ENCODE results near the gene RGS7.

Gene RGS7

DNA sequence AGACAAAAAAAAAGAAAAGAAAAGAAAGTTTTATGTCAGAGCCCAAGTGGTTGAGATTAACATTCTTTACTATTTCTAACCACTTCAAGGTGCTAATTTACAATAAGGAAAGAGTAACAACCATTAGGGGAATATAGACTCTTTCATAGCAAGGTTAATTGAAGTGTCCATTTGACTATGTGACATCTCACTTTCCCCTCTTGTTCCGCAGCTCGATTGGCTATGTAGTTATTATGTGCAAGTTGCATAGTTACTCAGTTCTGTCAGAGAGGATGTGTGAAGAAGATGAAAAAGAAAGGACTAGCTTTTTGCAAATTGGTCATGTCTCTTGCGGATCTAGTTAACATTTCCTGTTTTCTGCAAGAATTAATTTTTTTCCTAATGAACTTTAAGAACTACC, 273.7 kb downstream of the RGS7 start:
- no peak overlapping the region for H3K4me3 ChIP-seq (ENCODE audit: low read length, poor library complexity, severe bottlenecking)
- no peaks in the 10 kb centered on the region for H3K9me2 ChIP-seq (replicated peaks; ENCODE audit: low read depth, low read length)
- no peaks in the 10 kb centered on the region for H3K36me3 ChIP-seq (ENCODE audit: insufficient read depth, low read length)
- no peak for TF ChIP-seq EZH2phosphoT487 (IDR thresholded peaks at IDR 0.05; ENCODE audit: borderline replicate concordance)
- TF ChIP-seq, protein P1, sequence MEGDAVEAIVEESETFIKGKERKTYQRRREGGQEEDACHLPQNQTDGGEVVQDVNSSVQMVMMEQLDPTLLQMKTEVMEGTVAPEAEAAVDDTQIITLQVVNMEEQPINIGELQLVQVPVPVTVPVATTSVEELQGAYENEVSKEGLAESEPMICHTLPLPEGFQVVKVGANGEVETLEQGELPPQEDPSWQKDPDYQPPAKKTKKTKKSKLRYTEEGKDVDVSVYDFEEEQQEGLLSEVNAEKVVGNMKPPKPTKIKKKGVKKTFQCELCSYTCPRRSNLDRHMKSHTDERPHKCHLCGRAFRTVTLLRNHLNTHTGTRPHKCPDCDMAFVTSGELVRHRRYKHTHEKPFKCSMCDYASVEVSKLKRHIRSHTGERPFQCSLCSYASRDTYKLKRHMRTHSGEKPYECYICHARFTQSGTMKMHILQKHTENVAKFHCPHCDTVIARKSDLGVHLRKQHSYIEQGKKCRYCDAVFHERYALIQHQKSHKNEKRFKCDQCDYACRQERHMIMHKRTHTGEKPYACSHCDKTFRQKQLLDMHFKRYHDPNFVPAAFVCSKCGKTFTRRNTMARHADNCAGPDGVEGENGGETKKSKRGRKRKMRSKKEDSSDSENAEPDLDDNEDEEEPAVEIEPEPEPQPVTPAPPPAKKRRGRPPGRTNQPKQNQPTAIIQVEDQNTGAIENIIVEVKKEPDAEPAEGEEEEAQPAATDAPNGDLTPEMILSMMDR (conservative IDR thresholded peaks at IDR 0.05; ENCODE audit: low read length), result no peak
- no peaks in the 10 kb centered on the region for H3K4me1 ChIP-seq (ENCODE audit: insufficient read depth, low read length, poor library complexity, severe bottlenecking)
- no peak overlapping the region for H2AFZ ChIP-seq (ENCODE audit: low read length)
- H3K9me3 ChIP-seq (ENCODE audit: insufficient read depth, low read depth, low read length), result peaks cover 8% of the 10 kb centered on the region; the same call in 1 of the 2 replicates
- H3K9ac ChIP-seq (ENCODE audit: low read depth, low read length, poor library complexity, severe bottlenecking), result no peak overlapping the region
- H3K27me3 ChIP-seq (ENCODE audit: insufficient read depth, low read length, poor library complexity, severe bottlenecking), result no peaks in the 10 kb centered on the region
- H3K79me2 ChIP-seq (ENCODE audit: insufficient read depth, low read length), result no peaks in the 10 kb centered on the region
- no peak overlapping the region for H3K4me2 ChIP-seq (ENCODE audit: low read depth, low read length, poor library complexity, severe bottlenecking)
- H4K20me1 ChIP-seq (ENCODE audit: insufficient read depth, low read length, poor library complexity, severe bottlenecking), result no peaks in the 10 kb centered on the region
- no peaks in the 10 kb centered on the region for H3F3A ChIP-seq (ENCODE audit: low read depth)

DNA sequence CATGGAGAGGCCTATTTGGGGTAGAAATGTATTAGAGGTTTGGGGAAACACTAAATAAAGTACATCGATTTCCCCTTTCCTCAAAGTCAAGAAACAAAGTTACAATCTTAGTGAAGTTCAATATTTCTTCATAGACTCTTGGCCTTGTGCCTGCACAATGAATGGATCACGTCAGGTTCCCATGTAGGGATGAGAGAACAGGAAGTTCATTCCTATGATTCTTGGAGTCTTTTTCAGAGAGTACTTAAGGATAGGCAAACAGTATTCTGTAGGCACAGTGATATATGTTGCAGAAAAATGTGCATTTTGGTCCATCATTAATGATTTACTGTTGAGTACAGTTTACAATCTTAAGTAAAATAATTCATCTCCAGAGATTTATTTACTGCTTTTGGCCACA, 275.5 kb downstream of the RGS7 start:
- H3K4me3 ChIP-seq (ENCODE audit: low read length, poor library complexity, severe bottlenecking), result no peak overlapping the region
- no peak overlapping the region for H3K9ac ChIP-seq (ENCODE audit: low read depth, low read length, poor library complexity, severe bottlenecking)
- H3K9me2 ChIP-seq (replicated peaks; ENCODE audit: low read depth, low read length), result no peaks in the 10 kb centered on the region
- no peak overlapping the region for H2AFZ ChIP-seq (ENCODE audit: low read length)
- H4K20me1 ChIP-seq (ENCODE audit: insufficient read depth, low read length, poor library complexity, severe bottlenecking), result no peaks in the 10 kb centered on the region
- H3K4me1 ChIP-seq (ENCODE audit: insufficient read depth, low read length, poor library complexity, severe bottlenecking), result no peaks in the 10 kb centered on the region
- TF ChIP-seq EZH2phosphoT487 (IDR thresholded peaks at IDR 0.05; ENCODE audit: borderline replicate concordance), result no peak
- TF ChIP-seq, protein P1 (conservative IDR thresholded peaks at IDR 0.05; ENCODE audit: low read length), result no peak
- no peaks in the 10 kb centered on the region for H3K36me3 ChIP-seq (ENCODE audit: insufficient read depth, low read length)
- H3F3A ChIP-seq (ENCODE audit: low read depth), result no peaks in the 10 kb centered on the region
- H3K27me3 ChIP-seq (ENCODE audit: insufficient read depth, low read length, poor library complexity, severe bottlenecking), result no peaks in the 10 kb centered on the region
- H3K9me3 ChIP-seq (ENCODE audit: insufficient read depth, low read depth, low read length), result 0 out of 2 replicates have a peak, but pooled peaks cover 1% of the 10 kb centered on the region
- no peak overlapping the region for H3K4me2 ChIP-seq (ENCODE audit: low read depth, low read length, poor library complexity, severe bottlenecking)
- H3K79me2 ChIP-seq (ENCODE audit: insufficient read depth, low read length), result no peaks in the 10 kb centered on the region

DNA sequence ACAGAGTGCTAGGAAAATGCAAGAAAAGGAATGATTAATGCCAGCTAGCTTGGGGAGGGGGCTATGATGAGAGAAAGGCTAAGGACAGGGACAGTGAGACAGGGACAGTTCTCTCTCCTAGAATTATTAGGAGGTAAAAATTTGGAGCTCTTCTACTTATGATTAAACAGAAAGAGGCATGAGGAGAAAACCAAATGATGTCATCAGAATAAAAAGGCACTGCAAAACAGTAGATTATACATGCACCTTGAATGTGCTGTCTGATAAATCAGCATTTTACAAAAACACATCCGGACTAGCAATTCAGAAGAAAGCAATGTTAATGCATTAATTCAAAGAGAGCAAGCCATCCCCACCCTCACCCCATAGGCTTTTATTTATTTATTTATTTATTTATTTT, 277.5 kb downstream of the RGS7 start:
- no peaks in the 10 kb centered on the region for H4K20me1 ChIP-seq (ENCODE audit: insufficient read depth, low read length, poor library complexity, severe bottlenecking)
- no peaks in the 10 kb centered on the region for H3F3A ChIP-seq (ENCODE audit: low read depth)
- no peaks in the 10 kb centered on the region for H3K36me3 ChIP-seq (ENCODE audit: insufficient read depth, low read length)
- H3K9ac ChIP-seq (ENCODE audit: low read depth, low read length, poor library complexity, severe bottlenecking), result no peak overlapping the region
- TF ChIP-seq, protein P1 (conservative IDR thresholded peaks at IDR 0.05; ENCODE audit: low read length), result no peak
- no peak for TF ChIP-seq EZH2phosphoT487 (IDR thresholded peaks at IDR 0.05; ENCODE audit: borderline replicate concordance)
- H3K27me3 ChIP-seq (ENCODE audit: insufficient read depth, low read length, poor library complexity, severe bottlenecking), result no peaks in the 10 kb centered on the region
- no peak overlapping the region for H3K4me3 ChIP-seq (ENCODE audit: low read length, poor library complexity, severe bottlenecking)
- H2AFZ ChIP-seq (ENCODE audit: low read length), result no peak overlapping the region
- H3K79me2 ChIP-seq (ENCODE audit: insufficient read depth, low read length), result no peaks in the 10 kb centered on the region
- H3K4me1 ChIP-seq (ENCODE audit: insufficient read depth, low read length, poor library complexity, severe bottlenecking), result no peaks in the 10 kb centered on the region
- H3K4me2 ChIP-seq (ENCODE audit: low read depth, low read length, poor library complexity, severe bottlenecking), result no peak overlapping the region
- H3K9me2 ChIP-seq (replicated peaks; ENCODE audit: low read depth, low read length), result no peaks in the 10 kb centered on the region
- no peaks in the 10 kb centered on the region for H3K9me3 ChIP-seq (ENCODE audit: insufficient read depth, low read depth, low read length)
